Activated CD4-positive, alpha-beta T cell treated with anti-CD3 and anti-CD28 coated beads for 48 hours (primary cell): ENCODE measurements around the gene HBA1.
"Not testable (repeated sequence)": the region's sequence is repeated elsewhere in the genome, so short reads cannot be mapped to it uniquely, and the experiment has no call there.

Experiments used
- DNase-seq: peaks from one replicate; pipeline ENCODE4 v3.0.0-alpha.2; 2020

The HBA1 gene

DNA sequence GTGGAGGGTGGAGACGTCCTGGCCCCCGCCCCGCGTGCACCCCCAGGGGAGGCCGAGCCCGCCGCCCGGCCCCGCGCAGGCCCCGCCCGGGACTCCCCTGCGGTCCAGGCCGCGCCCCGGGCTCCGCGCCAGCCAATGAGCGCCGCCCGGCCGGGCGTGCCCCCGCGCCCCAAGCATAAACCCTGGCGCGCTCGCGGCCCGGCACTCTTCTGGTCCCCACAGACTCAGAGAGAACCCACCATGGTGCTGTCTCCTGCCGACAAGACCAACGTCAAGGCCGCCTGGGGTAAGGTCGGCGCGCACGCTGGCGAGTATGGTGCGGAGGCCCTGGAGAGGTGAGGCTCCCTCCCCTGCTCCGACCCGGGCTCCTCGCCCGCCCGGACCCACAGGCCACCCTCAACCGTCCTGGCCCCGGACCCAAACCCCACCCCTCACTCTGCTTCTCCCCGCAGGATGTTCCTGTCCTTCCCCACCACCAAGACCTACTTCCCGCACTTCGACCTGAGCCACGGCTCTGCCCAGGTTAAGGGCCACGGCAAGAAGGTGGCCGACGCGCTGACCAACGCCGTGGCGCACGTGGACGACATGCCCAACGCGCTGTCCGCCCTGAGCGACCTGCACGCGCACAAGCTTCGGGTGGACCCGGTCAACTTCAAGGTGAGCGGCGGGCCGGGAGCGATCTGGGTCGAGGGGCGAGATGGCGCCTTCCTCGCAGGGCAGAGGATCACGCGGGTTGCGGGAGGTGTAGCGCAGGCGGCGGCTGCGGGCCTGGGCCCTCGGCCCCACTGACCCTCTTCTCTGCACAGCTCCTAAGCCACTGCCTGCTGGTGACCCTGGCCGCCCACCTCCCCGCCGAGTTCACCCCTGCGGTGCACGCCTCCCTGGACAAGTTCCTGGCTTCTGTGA lies at the start of gene HBA1:
Gene HBA1, plus strand, starts transcription at position 204 of the 906 bp plus-strand sequence. Its CDS starts 37 bp downstream, at position 241.
- DNase-seq, result peak; percentile 18

DNA sequence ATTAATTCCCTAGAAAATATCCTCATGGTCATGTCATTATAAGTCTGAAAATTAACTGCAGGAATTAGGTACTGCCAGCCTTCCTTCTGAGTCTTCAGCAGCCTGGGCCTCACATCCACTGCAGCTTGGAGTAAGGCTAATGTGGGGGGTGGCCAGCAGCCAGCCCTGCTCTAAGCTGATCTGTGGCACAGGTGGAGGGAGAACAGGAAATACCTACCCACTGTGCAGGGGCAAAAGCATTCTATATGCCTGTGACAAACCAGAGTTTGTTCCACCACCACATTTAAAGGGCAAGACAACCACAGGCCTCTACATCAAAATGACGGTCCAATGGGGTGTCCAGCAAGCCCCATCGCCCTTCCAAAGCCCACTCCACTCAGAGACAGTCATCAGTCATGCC lies 47.4 kb upstream of the HBA1 start:
- no peak for DNase-seq

DNA sequence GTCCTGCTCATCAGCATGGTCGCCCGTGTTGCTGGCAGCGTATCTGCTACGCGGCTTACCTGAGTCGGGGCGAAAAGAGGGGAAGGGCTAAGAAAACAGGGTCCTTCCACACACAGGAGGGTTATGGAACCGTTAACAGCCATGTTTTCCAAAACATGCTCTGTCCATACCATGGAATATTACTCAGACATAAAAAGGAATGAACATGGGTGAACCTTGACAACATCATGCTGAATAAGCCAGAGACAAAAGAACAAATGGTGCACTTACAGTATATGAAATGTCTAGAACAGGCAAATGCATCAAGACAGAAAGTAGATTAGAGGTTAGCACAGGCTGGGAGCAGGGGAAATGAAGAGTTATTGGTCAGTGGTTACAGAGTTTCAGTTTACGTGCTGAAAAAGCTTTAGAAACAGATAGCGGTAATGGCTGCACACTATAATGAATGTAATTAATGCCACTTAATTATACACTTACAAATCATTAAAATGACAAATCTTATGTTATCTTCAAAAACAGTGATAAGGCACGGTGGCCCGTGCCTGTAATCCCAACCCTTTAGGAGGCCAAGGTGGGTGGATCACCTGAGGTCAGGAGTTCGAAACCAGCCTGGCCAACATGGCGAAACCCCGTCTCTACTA lies 45.8 kb upstream of the HBA1 start:
- no peak for DNase-seq

DNA sequence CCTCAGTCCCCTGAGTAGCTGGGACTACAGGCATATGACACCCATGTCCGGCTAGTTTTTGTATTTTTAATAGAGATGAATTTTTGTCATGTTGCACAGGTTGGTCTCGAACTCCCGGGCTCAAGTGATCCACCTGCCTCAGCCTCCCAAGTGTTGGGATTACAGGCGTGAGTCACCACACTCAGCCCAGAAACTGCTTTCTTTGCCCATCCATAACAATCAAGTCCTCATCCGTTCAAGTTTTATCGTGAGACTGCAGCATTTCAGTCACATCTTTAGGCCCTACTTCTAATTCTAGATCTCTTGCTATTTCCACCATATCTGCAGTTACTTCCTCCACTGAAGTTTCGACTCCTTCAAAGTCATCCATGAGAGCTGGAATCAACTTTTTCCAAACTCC lies 44.4 kb upstream of the HBA1 start:
- no peak for DNase-seq

DNA sequence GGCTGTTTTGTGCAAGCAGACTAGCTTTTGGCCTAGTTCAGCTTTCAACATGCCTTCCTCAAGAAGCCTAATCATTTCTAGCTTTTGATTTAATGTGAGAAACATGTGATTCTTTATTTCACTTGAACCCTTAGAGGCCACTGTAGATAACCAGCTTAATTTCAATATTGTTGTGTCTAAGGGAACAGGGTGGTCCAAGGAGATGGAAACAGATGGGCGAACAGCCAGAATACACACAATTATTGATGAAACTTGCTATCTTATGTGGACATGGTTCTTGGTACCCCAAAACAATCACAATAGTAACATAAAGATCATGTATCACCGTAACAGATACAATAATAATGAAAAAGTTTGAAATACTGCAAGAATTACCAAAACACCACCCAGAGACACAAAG lies 42.8 kb upstream of the HBA1 start:
- no peak for DNase-seq

DNA sequence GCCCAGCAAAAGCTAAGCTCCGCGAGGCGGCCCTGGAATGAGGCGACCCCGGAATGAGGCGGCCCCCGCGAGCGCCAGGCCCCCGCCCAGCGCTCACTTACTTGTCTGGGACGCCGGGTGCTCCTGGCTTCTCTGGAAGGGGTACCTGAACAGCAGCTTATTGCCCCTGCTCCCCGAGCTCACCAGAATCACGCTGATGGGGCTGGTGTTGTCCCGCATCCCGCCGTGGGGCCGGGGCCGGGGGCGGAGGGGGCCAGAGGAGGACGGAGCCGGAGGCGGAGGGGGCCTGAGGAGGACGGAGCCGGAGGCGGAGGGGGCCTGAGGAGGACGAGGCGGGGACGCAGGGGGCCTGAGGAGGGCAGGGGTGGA lies 38.4 kb upstream of the HBA1 start:
- DNase-seq, result peak; percentile 41

DNA sequence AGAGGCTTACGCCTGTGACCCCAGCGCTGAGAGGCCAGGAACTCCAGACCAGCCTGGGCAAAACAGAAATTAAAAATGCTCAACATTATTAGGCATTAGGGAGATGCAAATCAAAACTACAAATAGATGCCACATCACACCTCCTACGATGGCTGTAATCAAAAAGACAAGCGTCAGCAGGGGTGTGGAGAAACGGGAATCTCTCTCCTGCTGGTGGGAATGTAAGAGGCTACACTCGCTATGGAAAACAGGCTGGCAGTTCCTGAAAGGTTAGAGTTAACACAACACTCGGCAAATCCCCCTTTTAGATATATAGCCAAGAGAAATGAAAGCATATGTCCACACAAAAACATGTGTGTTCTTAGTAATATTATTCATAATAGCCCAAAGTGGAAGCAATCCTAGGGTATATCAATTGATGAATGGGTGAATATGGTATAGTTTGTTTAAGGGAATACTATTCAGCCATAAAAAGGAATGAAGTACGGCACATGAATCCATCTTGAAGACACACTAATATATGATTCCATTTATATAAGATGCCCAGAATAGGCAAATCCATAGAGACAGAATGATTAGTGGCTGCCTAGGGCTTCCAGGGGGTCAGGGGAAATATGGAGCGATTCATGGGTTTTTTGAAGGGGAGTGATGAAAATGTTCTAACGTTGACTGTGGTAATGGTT lies 36.2 kb upstream of the HBA1 start:
- DNase-seq, result no peak

DNA sequence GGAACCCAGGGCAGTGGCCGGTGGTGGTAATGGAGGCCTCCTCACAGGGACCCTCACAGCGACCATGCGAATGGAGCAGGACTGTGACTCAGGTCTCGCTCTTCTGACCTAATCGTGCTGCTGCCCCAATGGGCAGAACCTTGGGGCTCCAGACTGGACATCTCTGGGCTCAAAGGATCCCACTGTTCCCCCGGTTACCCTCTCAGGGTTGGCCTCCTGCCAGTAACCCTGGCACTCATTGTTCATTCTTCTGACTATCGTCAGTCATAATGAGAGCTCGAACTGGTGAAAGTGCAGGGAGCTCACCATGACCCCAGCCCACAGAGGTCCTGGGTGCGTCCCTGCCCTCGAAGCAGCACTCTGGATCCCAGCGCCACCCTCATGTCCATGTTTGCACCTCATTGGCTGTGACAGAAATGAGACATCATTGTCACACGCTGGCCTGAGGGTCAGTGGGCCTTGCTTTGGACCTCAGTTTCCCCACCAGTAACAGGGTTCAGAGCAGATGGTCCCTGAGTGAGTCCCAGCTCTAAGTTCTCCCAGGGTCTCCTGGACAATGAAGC lies 34.0 kb upstream of the HBA1 start:
- DNase-seq, result no peak

DNA sequence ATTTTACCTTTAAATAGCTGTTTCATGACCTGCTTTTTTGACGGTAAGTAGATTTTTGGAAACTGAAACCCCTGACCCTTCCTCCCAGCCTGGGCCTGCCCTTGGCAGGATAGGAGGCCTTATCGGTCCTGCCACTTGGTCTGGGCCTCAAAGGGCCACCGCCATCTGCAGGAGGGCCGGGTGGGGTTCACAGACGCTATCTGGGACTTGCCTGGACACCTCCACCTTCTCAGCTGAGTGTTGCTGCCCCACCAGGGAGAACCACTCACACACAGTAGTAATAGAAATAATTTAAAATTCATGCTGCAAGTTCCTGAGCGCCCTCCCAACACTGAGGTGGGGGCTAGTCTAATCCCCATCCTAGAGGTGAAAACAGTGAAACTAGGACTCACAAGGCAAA lies 33.4 kb upstream of the HBA1 start:
- no peak for DNase-seq

DNA sequence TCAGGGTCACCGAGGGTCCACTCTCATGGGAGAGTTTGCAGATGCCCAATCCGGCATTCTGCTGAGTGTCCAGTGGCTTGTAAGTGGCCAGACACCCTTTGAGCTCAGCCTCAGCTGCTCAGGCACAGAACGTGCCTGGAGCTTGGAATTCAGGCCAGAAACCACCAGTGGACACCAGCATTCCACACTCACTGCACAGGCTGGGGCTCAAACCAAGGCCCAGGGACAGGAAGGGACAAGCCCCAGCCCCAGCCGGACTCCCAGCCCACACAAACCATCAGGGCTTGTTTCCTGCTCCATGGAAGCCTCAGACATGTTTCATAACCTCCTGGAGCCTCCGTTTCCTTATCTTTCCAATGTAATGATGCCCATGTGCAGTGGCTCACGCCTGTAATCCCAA lies 33.0 kb upstream of the HBA1 start:
- DNase-seq, result no peak

DNA sequence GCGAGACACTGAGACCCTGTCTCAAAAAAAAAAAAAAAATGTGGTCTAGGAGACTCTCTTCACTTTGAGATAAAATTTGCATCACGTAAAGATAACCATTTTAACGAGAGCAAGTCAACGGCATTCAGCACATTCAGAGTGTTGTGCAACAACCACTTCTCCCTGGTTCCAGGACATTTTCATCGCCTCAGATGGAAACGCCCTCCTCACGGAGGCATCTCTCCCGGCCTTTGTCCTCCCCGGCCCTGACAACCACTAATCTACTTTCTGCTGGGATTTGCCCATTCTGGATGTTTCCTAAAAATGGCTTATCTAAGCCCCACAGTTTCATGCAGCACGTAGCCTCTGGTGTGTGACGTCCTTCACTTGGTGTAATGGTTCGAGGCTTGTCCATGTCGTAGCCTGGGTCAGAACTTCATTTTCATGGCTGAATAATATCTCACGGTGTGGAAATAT lies 31.7 kb upstream of the HBA1 start:
- no peak for DNase-seq

DNA sequence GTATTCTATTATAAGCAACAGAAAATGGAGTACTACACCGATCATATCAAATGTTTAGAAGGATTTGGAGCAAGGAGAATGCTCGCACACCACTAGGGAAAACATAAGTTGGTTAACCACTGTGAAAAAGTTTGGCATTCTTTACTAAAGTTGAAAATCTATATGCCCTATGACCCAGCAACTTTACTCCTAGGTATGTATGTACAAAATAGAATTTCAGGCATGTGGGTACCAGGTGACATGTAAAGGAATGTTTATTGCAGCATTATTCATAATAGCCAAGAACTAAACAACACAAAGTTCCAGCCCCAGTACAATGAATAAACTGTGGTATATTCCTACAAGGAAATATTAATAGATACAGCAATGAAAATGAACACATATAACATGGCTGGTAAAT lies 29.8 kb upstream of the HBA1 start:
- DNase-seq, result no peak

DNA sequence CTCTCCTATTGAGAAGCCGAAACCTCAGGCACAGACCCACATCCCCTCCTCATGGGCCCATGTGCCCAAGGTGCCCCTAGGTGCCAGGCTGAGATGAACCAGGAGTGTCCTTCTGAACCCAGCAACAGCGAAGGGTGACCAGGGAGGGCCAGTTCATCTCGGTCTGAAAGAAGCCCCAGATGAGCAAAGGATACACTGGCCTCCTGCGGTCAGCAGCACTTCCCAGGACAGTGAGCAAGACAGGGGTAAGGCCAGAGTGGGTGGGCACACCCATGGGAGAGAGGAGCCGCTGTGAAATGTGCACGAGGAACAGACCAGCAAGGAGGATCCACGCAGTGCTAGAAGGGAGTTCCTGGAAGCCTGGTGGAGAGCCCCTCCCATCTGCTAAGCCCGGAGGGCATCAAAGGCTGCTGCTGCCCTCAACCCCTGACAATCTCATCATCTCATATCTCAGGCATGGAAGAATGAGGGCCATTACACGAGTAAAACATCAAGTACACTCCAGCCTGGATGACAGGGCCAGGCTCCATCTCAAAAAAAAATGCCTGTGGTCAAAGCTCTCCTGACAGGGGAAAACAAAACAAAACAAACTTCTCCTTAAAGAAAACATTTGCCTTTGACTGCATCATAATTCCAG lies 27.3 kb upstream of the HBA1 start:
- DNase-seq, result no peak

DNA sequence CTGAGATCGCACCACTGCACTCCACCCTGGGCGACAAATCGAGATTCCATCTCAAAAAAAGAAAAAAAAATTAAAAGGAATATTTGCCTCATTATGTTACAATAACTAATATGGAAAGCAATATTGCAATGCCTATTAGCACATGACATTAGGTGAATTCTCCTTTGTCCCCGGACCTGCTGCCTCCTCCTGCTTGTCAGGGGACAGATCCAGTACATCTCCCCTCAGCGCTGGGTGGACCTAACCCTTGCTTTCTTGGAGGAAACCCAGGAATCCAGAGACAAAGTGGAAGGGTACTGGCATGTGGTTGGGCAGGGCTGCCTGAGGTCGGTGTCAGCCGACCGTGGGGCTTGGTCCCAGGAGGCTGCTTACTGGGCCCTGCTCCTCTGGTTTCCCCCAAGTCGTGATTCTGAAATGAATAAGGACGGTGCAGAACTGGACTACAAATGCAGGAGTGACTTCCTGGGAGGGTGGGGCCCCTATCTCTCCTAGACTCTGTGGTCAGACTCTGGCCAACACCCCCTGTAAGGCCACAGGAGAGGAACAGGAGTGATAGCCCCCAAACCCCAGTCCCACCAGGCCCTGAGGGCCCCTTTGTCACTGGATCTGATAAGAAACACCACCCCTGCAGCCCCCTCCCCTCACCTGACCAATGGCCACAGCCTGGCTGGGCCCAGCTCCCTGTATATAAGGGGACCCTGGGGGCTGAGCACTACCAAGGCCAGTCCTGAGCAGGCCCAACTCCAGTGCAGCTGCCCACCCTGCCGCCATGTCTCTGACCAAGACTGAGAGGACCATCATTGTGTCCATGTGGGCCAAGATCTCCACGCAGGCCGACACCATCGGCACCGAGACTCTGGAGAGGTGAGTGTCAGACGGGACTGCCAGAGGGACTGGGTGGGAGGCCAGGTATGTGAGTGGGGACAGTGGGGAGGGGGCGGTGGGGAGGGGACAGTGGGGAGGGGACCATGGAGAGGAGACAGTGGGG lies 24.0 kb upstream of the HBA1 start, which contains the start of gene HBZ:
Gene HBZ, plus strand, starts transcription at position 504 of the 988 bp plus-strand sequence. Its CDS starts 266 bp downstream, at position 770.
- DNase-seq, result no peak

DNA sequence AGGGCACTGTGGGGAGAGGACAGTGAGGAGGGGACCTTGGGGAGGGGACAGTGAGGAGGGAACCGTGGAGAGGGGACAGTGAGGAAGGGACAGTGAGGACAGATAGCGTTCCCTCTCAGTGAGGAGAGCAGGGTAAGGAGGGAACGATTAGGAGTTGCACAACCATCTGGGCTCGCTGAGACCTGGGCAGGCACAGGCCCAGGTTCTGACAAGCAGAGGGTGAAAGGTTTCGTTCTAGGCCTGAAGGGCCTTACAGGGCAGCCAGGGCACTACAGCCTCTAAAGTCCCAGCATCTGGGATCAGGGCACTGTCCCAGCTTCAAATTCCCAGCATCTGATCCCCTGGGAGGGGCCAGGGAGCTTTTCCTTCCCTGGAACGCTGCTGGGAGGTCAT lies 23.4 kb upstream of the HBA1 start:
- not testable (repeated sequence) for DNase-seq

DNA sequence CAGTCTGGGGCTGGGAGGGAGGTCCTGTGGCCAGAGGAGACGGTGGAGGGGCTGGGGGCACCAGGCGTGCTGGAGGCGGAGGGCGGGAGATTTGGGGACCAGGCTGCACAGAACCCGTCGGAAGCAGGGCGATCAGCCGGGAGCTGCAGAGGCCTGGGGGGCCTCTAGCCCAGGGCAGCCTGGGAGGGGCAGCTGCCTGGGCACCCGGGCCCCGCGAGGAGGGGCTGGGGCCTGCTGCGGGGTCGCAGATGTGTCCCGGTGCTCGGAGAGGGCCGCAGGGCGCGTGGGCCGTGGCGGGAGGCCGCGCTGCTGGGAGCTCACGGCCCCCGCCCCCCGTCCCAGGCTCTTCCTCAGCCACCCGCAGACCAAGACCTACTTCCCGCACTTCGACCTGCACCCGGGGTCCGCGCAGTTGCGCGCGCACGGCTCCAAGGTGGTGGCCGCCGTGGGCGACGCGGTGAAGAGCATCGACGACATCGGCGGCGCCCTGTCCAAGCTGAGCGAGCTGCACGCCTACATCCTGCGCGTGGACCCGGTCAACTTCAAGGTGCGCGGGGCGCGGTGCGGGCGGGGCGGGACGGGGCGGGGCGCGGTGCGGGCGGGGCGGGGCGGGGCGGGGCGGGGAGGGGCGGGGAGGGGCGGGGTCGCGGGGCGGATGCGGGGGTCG lies 22.8 kb upstream of the HBA1 start:
- not testable (repeated sequence) for DNase-seq

DNA sequence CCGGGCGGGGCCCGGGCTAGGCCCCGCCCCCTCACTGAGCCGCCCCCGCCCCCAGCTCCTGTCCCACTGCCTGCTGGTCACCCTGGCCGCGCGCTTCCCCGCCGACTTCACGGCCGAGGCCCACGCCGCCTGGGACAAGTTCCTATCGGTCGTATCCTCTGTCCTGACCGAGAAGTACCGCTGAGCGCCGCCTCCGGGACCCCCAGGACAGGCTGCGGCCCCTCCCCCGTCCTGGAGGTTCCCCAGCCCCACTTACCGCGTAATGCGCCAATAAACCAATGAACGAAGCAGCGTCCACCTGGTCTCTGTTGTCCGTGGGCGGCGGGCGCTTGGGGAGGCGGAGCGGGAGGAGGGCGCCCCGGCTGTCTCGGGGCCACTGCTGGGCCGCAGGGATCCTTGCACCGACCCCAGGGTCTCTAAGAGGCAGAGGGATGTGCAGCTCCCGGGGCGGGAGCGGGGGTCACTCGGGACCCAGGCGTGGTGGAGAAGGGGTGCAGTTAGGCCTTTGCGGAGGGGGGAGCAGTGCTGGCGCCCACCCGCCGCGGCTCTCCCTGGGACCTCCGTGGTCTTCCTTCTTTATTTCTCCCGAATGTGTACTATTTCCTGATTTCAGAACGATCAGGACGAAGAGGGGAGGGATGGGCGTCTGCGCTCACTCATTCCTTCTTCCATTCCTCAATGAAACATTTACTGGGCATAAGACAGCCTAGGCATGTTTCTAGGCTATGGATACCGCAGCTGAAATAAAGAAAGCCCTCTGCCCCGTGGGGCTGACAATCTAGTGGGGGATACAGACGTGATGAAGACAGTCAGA lies 22.1 kb upstream of the HBA1 start:
- DNase-seq, result peak; percentile 39

DNA sequence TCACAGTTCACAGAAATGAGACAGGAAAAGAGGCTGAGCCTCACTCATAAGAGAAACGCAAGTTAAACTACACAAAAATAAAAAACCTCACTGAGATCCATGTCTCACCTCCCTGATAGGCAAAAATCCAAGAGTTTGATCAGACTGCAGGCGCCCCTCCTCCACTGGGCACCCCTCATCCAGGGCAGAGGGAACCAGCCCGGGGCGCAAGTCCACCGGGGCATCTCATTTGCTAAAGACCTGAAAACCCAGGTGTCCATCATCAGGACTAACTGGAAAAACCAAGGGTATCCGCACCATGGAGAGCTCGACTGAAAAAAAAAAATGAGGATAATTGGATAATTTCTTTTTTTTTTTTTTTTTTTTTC lies 21.5 kb upstream of the HBA1 start:
- no peak for DNase-seq

DNA sequence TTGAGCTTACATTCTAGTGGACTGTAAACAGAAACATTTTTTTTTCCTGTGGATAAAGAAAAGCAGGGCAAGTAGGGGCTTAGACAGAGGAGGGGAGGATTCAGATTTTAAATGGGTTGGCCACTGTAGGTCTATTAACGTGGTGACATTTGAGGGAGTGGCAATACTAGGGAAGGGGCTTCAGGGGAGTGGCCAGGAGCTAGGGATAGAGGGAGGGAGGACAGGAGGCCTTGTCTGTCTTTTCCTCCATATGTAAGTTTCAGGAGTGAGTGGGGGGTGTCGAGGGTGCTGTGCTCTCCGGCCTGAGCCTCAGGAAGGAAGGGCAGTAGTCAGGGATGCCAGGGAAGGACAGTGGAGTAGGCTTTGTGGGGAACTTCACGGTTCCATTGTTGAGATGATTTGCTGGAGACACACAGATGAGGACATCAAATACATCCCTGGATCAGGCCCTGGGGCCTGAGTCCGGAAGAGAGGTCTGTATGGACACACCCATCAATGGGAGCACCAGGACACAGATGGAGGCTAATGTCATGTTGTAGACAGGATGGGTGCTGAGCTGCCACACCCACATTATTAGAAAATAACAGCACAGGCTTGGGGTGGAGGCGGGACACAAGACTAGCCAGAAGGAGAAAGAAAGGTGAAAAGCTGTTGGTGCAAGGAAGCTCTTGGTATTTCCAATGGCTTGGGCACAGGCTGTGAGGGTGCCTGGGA lies 17.2 kb upstream of the HBA1 start:
- DNase-seq, result no peak
